T-helper 2 cell treated with Interferon-gamma antibody and Interleukin-4, amounts not matched to agents 5 μg/mL and 100 μg/mL, for 36 hours (primary cell): ENCODE data around the gene LCN1.
"Not testable (repeated sequence)": the region's sequence is repeated elsewhere in the genome, so short reads cannot be mapped to it uniquely, and the experiment has no call there.

Experiments used
- DNase-seq: peaks from one replicate; pipeline ENCODE4 v3.0.0; 2021; ENCODE audit warnings: low spot score
- H3K27ac Mint-ChIP-seq: one replicate; pipeline ENCODE4 v1.8.0; 2021; ENCODE audit warnings: mild to moderate bottlenecking, mixed read lengths
- H3K27me3 Mint-ChIP-seq: one replicate; pipeline ENCODE4 v1.8.0; 2021; ENCODE audit warnings: low read depth, mixed read lengths
- H3K36me3 Mint-ChIP-seq: one replicate; pipeline ENCODE4 v1.8.0; 2021; ENCODE audit warnings: low read depth, mixed read lengths
- H3K4me1 Mint-ChIP-seq: one replicate; pipeline ENCODE4 v1.8.0; 2021; ENCODE audit warnings: low read depth, mixed read lengths
- H3K4me3 Mint-ChIP-seq: one replicate; pipeline ENCODE4 v1.8.0; 2022; ENCODE audit warnings: mild to moderate bottlenecking, moderate library complexity, mixed read lengths
- H3K9me3 Mint-ChIP-seq: one replicate; pipeline ENCODE4 v1.8.0; 2021; ENCODE audit warnings: mixed read lengths

LCN1 gene

GRCh38 chr9:135517407-135517822 is 3.8 kb upstream of the LCN1 start:
- DNase-seq = no peak
- no peaks in the 10 kb centered on the region for H3K36me3 Mint-ChIP-seq
- peaks cover 9% of the 10 kb centered on the region for H3K27me3 Mint-ChIP-seq
- H3K4me3 Mint-ChIP-seq = no peak overlapping the region
- peaks cover 1% of the 10 kb centered on the region for H3K4me1 Mint-ChIP-seq
- no peak overlapping the region for H3K27ac Mint-ChIP-seq
- H3K9me3 Mint-ChIP-seq = no peaks in the 10 kb centered on the region

GRCh38 chr9:135519179-135519971 is 1.9 kb upstream of the LCN1 start:
- Mint-ChIP-seq H3K36me3 (no peaks in the 10 kb centered on the region), H3K9me3 (no peaks in the 10 kb centered on the region), H3K4me1 (no peaks in the 10 kb centered on the region), H3K27me3 (peaks cover 9% of the 10 kb centered on the region), H3K27ac (no peak overlapping the region), H3K4me3 (no peak overlapping the region)
- no peak for DNase-seq

- no peaks in the 10 kb centered on the region for H3K9me3 Mint-ChIP-seq
- H3K27ac Mint-ChIP-seq = no peak overlapping the region
- peaks cover 9% of the 10 kb centered on the region for H3K27me3 Mint-ChIP-seq
- DNase-seq = no peak
- no peaks in the 10 kb centered on the region for H3K36me3 Mint-ChIP-seq
- no peaks in the 10 kb centered on the region for H3K4me1 Mint-ChIP-seq
- H3K4me3 Mint-ChIP-seq = no peak overlapping the region
These were observed 412 bp downstream of the LCN1 start for GRCh38 chr9:135521608-135522095.

GRCh38 chr9:135522137-135522877 is 1.1 kb downstream of the LCN1 start:
- Mint-ChIP-seq H3K27ac (no peak overlapping the region), H3K27me3 (peaks cover 9% of the 10 kb centered on the region), H3K36me3 (no peaks in the 10 kb centered on the region), H3K4me3 (no peak overlapping the region), H3K9me3 (no peaks in the 10 kb centered on the region), H3K4me1 (no peaks in the 10 kb centered on the region)
- DNase-seq = no peak

- Mint-ChIP-seq H3K36me3 (no peaks in the 10 kb centered on the region), H3K27me3 (peaks cover 9% of the 10 kb centered on the region), H3K4me1 (no peaks in the 10 kb centered on the region), H3K27ac (no peak overlapping the region), H3K4me3 (no peak overlapping the region), H3K9me3 (no peaks in the 10 kb centered on the region)
- DNase-seq = no peak
These were observed 1.7 kb downstream of the LCN1 start for GRCh38 chr9:135522931-135523330.

GRCh38 chr9:135523521-135524129 is 2.4 kb downstream of the LCN1 start:
- no peak overlapping the region for H3K4me3 Mint-ChIP-seq
- H3K9me3 Mint-ChIP-seq = no peaks in the 10 kb centered on the region
- no peak for DNase-seq
- H3K36me3 Mint-ChIP-seq = no peaks in the 10 kb centered on the region
- no peaks in the 10 kb centered on the region for H3K4me1 Mint-ChIP-seq
- H3K27me3 Mint-ChIP-seq = peaks cover 3% of the 10 kb centered on the region
- H3K27ac Mint-ChIP-seq = no peak overlapping the region

GRCh38 chr9:135524130-135524861 is 3.1 kb downstream of the LCN1 start:
- Mint-ChIP-seq H3K36me3 (no peaks in the 10 kb centered on the region), H3K4me3 (no peak overlapping the region), H3K27ac (no peak overlapping the region), H3K9me3 (no peaks in the 10 kb centered on the region), H3K4me1 (no peaks in the 10 kb centered on the region), H3K27me3 (peaks cover under 1% of the 10 kb centered on the region)
- no peak for DNase-seq

- no peak overlapping the region for H3K27ac Mint-ChIP-seq
- no peaks in the 10 kb centered on the region for H3K36me3 Mint-ChIP-seq
- no peaks in the 10 kb centered on the region for H3K9me3 Mint-ChIP-seq
- no peak for DNase-seq
- no peak overlapping the region for H3K4me3 Mint-ChIP-seq
- H3K27me3 Mint-ChIP-seq = no peaks in the 10 kb centered on the region
- no peaks in the 10 kb centered on the region for H3K4me1 Mint-ChIP-seq
These were observed 4.2 kb downstream of the LCN1 start for GRCh38 chr9:135525241-135526088.

GRCh38 chr9:135526089-135526729 is 5.0 kb downstream of the LCN1 start:
- Mint-ChIP-seq H3K4me3 (no peak overlapping the region), H3K9me3 (no peaks in the 10 kb centered on the region), H3K36me3 (no peaks in the 10 kb centered on the region), H3K27ac (no peak overlapping the region), H3K4me1 (no peaks in the 10 kb centered on the region), H3K27me3 (no peaks in the 10 kb centered on the region)
- no peak for DNase-seq

- H3K4me1 Mint-ChIP-seq = no peaks in the 10 kb centered on the region
- H3K9me3 Mint-ChIP-seq = no peaks in the 10 kb centered on the region
- no peaks in the 10 kb centered on the region for H3K27me3 Mint-ChIP-seq
- no peak overlapping the region for H3K27ac Mint-ChIP-seq
- H3K36me3 Mint-ChIP-seq = no peaks in the 10 kb centered on the region
- H3K4me3 Mint-ChIP-seq = no peak overlapping the region
- no peak for DNase-seq
These were observed 5.7 kb downstream of the LCN1 start for GRCh38 chr9:135526730-135527571.

GRCh38 chr9:135528842-135529435 is 7.7 kb downstream of the LCN1 start:
- not testable (repeated sequence) for H3K4me1 Mint-ChIP-seq, H3K9me3 Mint-ChIP-seq, H3K27me3 Mint-ChIP-seq, H3K27ac Mint-ChIP-seq, H3K4me3 Mint-ChIP-seq, DNase-seq, H3K36me3 Mint-ChIP-seq

- Mint-ChIP-seq H3K27me3 (peaks cover 4% of the 10 kb centered on the region), H3K4me1 (no peaks in the 10 kb centered on the region), H3K9me3 (no peaks in the 10 kb centered on the region), H3K27ac (no peak overlapping the region), H3K4me3 (no peak overlapping the region), H3K36me3 (no peaks in the 10 kb centered on the region)
- no peak for DNase-seq
These were observed 8.9 kb downstream of the LCN1 start for GRCh38 chr9:135530146-135530545.
